DOHH2 (cell line): ENCODE data around the gene RTN4IP1.

Experiments
- CTCF ChIP-seq: fragments of 200-600 bp; sonication (generic); IDR thresholded peaks from one replicate; pipeline ENCODE4 v1.5.1; 2014; ENCODE audit warnings: antibody characterized with exemption, mild to moderate bottlenecking, low read depth, low read length; ENCODE audit not compliant: poor library complexity, severe bottlenecking
- EZH2phosphoT487 ChIP-seq: fragments of 200-600 bp; sonication (generic); IDR thresholded peaks from 2 replicates; pipeline ENCODE4 v1.6.1; 2017; ENCODE audit warnings: borderline replicate concordance, mild to moderate bottlenecking, antibody characterized with exemption, low read length, moderate library complexity, mixed read lengths

GRCh38 chr6:106677282-106677681, 48.0 kb upstream of the RTN4IP1 start:
- TF ChIP-seq CTCF = no peak
- TF ChIP-seq EZH2phosphoT487 = no peak
